GM12892 (cell line): ENCODE data around the gene SLCO3A1.

Source experiments
- DNase-seq: peaks from one replicate; pipeline ENCODE4 v3.0.0; 2011; ENCODE audit not compliant: insufficient read length
- FAIRE-seq: peaks from 2 replicates; lab custom pipeline; 2011; peaks lifted over from hg19 to GRCh38; lab: Jason Lieb, UNC
- POLR2A ChIP-seq: IDR thresholded peaks from 2 replicates; pipeline ENCODE4 v1.6.1; 2011; ENCODE audit warnings: low read depth, low read length, control low read depth
- POLR2AphosphoS5 ChIP-seq: IDR thresholded peaks from 2 replicates; pipeline ENCODE4 v1.6.1; 2011; ENCODE audit warnings: low read depth, low read length, control low read depth
- TAF1 ChIP-seq: IDR thresholded peaks from 2 replicates; pipeline ENCODE4 v1.6.1; 2011; ENCODE audit warnings: low read depth, mild to moderate bottlenecking, control low read depth, low read length, borderline replicate concordance

SLCO3A1 gene

DNA sequence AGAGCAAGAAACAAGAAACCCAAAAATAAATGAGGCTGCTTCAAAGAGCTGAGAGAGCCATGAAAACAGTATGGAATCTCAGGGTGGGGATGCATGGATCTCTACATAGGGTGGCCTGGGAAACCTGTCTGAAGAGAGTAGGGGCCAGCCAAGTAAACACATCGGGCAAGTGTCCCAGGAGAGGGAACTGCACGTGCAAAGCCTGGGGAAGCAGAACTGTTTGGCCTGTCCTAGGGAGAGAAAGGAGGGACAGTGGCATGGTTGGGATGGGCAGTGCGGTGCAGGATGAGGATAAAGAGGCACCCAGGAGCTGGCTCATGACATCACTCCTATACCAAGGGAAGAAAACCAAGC is 271.1 kb downstream of the SLCO3A1 start:
- no peak for DNase-seq
- TF ChIP-seq POLR2AphosphoS5 (no peak), TAF1 (no peak), POLR2A (no peak)
- FAIRE-seq, result no peak

DNA sequence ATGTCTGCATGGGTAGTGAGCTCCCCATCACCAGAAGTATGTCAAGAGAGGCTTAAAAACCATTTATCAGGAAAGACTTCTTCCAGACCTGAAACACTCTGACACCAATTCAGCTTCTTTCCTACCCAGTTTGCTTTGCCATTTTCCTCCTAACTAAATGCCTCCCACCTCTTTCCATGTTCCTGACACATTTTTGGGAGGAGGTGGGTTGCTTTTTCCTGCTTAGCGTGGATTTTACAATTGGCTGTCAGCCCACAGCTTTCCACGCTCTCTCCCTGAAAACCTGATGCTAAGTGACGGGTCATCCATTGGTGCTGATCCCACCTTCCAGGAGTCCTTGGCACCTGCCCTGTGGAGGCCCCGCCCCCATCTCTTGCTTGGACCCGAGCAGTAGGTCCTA is 275.3 kb downstream of the SLCO3A1 start:
- TF ChIP-seq POLR2AphosphoS5 (no peak), TAF1 (no peak), POLR2A (no peak)
- no peak for DNase-seq
- FAIRE-seq, result no peak

DNA sequence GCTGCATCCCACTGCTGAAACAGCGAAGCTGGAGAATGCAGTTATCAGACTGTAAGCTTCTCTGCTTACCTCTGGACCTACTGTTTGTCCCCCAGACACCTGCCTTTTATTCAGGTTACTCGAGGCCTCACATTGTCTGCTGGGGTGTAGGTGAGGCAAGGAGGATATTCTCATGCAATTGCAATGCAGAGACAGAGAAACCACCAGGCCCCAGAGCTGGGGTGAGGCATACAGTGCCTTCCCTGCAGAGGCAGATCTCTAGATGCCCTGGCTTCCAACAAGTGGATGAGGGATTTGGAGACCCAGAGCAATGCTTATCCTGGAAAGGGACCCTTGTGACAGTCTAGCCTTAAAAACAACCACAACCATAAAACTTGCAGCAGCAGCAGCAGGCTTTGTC is 276.7 kb downstream of the SLCO3A1 start:
- DNase-seq (no peak), FAIRE-seq (no peak)
- TF ChIP-seq TAF1 (no peak), POLR2A (no peak), POLR2AphosphoS5 (no peak)

DNA sequence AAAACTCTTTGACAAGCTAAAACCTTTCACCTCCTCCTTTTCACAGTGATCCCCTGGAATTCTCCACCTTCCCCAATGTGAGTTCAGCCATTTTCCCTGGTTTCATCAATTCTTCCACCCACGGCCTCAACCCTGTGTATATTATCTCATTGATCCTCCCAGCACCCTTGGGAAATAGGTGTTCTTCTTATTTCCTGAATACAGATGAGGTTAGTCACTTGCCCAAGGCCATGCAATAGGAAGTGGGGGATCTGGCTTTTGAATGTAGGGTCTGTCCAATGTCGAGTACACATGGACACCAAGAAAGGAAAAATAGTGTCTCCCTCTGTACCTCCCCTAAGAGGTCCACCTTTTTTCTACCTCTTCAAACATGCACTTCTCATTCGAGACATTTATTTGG is 277.4 kb downstream of the SLCO3A1 start:
- TF ChIP-seq POLR2AphosphoS5 (no peak), POLR2A (no peak), TAF1 (no peak)
- FAIRE-seq, result no peak
- no peak for DNase-seq

DNA sequence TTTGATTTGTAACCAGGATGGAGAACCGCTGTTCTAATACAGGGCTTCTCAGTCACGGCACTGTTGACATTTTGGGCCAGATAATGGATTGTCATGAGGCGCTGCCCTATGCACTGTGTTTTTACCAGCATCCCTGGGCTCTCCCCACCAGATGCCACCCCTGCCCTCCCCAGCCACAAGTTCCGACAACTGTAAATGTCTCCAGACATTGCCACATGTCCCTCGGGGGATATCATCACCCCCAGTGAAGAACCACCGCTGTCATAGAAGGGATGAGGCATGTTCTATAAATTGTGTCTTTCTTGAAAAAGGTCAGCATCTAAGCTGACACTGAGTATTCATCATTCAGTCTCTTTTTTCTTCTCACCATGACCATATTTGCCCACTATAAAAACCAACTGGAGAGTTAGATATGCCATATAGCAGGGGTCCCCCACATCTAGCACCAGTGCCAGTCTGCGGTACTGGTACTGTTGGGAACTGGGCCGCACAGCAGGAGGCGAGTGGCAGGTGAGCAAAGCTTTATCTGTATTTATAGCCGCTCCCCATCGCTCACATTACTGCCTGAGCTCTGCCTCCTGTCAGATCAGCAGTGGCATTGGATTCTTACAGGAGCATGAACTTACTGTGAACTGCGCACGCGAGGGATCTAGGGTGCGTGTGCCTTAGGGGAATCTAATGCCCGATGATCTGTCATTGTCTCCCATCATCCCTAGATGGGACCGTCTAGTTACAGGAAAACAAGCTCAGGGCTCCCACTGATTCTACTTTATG is 279.7 kb downstream of the SLCO3A1 start:
- TF ChIP-seq POLR2AphosphoS5, result no peak
- no peak for TF ChIP-seq POLR2A
- no peak for TF ChIP-seq TAF1
- FAIRE-seq (no peak), DNase-seq (no peak)

DNA sequence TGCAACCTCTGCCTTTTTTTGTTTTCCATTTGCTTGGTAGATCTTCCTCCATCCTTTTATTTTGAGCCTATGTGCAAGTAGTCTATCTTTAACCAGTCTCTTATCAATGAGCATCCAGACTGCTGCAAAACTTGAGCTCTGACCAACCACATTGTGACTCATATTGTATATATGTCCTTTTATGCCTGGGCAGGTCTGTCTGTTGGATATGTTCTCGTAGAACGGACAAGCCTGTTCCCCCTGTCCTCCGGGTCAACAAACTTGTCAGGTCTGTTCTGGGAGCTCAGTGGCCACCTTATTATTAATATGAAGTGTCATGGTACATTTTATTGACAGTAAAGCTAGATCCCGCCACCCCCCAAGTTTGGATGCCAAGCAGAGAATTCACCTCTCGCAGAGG is 287.3 kb downstream of the SLCO3A1 start:
- DNase-seq, result no peak

DNA sequence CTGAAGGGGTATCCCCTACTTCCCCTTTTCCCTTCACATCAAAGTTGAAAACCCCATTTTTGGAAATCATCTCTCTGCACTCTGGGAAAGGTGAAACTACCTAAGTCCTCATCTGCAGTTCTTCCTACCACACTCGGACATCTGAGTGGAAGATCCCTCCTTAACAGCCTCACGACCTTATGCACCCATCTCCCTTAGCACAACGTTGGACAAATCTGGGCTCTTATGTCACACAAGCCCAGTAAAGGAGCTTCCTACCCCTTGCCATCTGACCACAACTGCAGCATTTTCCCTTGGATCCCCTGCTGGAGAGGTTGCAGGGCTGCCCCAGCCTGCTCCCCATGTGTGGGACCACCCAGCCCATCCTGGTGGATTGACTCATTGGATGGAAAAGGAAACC is 288.1 kb downstream of the SLCO3A1 start:
- TF ChIP-seq POLR2A (no peak), TAF1 (no peak), POLR2AphosphoS5 (no peak)
- FAIRE-seq (no peak), DNase-seq (no peak)

More for the DNA sequence above, 287.3 kb downstream of the SLCO3A1 start:
- TF ChIP-seq POLR2A, result no peak
- no peak for TF ChIP-seq POLR2AphosphoS5
- no peak for TF ChIP-seq TAF1
- FAIRE-seq, result no peak

DNA sequence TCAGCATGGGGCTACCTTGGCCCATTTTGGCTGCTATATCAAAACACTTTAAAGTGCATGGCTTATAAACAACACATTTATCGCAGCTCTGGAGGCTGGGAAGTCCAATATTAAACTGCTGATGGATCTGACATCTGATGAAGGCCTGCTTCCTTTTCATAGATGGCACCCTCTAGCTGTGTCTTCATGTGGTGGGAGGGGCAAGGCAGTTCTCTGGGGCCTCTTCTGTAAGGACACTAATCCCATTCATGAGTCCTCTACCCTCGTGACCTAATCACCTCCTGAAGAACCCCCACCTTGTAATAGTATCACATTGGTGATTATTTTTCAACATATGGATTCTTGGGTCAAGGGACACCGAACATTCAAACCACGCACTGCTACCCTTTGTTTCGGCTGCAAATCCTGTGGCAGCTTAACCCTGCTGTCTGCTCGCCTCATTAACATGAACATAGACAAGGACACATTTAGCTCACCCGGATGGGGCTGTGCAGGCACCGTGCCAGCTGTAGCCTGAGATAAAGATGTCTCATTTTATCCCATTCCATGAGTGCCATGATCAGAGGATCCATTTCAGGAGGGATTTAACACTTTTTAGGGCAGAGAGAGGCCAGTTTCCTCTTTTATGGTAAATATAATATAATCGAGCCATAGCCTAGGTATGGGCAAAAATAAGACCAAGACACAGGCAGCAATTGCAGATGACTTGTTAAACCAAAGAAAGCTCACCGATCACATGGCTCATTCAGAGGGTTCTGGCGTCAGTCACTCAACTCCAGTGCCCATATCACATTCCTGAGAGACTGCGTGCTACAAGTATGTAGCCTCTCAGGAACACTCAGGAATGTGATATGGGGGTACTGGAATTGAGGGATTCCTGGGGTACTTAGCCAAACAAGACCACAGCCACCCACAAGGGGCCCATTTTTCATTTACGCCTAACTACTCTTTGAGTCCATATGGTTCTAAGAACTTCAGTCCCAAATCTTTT is 289.0 kb downstream of the SLCO3A1 start:
- DNase-seq, result no peak
- FAIRE-seq, result no peak
- TF ChIP-seq POLR2AphosphoS5, result no peak
- TF ChIP-seq POLR2A, result no peak

DNA sequence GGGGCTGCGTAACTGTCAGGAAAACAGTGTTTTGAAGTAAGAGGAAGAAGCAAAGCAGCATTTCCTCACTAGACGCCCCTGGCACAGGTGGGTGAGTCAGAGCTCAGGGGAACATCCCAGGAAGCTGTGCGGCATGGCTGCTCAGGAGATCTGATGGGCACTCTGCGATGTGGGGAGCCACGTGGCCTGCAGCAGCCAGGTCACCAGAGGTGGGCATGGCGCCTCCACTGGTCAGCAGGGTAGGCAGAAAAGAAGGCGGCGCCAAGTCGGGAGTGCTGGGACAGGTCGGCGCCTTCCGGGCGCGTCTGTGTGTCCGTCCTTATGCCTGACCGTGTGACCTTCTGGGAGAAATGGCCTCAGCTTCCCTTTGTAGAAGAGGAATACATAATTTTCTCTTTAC is 290.3 kb downstream of the SLCO3A1 start:
- DNase-seq (no peak), FAIRE-seq (no peak)
- TF ChIP-seq TAF1, result no peak
- TF ChIP-seq POLR2AphosphoS5, result no peak
- no peak for TF ChIP-seq POLR2A

DNA sequence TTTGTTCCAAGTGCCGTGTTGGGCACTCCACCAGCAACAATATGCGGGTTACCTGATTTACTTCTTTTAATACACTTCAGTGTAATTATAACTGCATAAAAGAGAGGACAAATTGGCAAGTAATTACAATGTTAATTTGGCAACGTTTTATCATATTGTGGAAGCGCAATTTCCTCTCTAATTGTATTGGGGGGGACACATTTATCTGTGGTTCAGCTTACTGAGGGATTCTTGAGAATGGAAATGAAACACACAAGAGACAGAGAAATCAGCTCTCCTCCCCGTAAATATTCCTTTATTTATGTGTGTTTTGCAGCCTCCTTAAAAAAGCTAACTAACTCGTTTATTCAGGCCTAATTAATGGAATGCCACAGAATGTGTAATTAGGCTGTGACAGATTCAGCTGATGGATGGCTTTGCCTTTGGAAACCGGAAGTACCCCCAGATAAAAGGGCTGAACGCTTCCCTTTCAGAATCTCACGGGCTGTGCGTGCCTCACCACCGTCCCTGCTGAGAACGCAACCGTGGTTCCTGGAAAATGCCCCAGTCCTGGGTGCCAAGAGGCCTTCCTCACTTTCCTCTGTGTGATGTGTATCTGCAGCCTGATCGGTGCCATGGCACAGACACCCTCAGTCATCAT is 293.1 kb downstream of the SLCO3A1 start:
- DNase-seq (no peak), FAIRE-seq (no peak)
- TF ChIP-seq POLR2A (no peak), TAF1 (no peak), POLR2AphosphoS5 (no peak)

DNA sequence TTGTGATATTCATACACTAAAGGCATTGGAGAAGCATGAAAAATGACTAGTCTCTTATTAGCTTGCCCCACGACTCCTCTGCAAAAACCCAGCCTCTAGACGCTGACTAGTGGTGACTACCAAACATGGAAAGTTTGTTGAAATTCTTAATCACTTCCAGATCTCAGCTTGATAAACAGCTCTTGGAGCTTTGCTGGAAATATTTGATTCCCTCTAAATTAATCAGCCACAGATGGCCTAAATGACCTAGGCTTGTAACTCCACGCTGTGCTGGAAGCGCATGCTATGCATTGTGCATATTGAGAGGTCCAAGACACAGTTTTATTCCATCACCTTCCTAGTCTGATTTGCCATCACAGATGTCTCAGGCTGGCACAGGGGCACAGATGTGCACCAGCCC is 295.5 kb downstream of the SLCO3A1 start:
- no peak for TF ChIP-seq TAF1
- TF ChIP-seq POLR2AphosphoS5, result no peak
- no peak for TF ChIP-seq POLR2A
- DNase-seq, result no peak
- no peak for FAIRE-seq
